ENCODE measurements around the gene PDGFRA.

DNA sequence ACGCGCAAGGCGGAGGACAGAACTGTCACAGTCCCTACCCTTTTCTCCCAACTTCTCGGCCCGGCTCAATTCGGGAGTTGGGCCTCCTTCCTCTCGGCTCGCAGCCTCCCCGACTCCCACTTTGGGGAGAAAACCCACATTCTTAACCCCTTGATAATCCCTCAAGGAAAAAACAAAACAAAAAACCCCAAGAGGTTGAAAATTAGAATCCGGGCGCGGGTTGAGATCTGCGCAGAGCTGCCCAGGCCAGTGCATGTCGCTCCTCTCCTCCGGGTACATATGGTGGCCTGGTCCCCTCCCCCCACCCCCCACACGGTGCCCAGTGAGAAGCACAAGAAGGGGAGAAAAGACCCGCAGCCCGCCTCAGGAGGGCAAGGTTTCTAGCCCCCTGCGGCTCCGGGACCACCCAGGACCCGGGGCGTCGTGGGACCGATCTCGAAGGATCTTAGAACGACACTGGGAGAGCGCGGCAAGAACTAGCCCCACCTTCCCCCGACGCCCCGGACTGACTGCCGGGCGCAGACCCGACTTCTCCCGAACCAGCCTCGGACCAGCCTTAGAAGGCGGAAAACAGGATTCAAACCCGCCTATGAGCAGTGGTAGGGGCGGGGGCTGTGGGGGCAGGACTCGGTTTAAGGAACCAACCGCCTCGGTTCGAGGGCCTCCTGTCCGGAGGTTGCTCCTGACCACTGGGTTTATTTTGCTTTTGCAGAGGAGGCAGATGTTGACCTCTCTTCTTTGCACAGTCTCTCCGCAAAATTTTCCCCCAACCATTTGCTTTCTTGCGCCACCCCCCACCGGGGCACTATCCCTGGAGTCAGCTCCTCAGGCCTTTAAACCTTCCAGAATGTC is 2.5 kb upstream of the PDGFRA start:
- TF ChIP-seq TAF1 (IDR thresholded peaks at IDR 0.05; ENCODE audit: borderline replicate concordance, insufficient read depth, low read length) (no peak), POLR2AphosphoS5 (IDR thresholded peaks at IDR 0.05; ENCODE audit: low read depth, low read length) (no peak)

All from PFSK-1 (cell line).